HG02840 (cell line): ENCODE data around the gene PIGN.
"Not testable (repeated sequence)": the region's sequence is repeated elsewhere in the genome, so short reads cannot be mapped to it uniquely, and the experiment has no call there.

Source experiments
- ATAC-seq: cut with Tn5 transposase; IDR thresholded peaks from one replicate; pipeline ENCODE4 v1.9.1; 2021; ENCODE audit warnings: mild to moderate bottlenecking, moderate library complexity, moderate number of reproducible peaks; ENCODE audit not compliant: unreplicated experiment, low FRiP score

Gene PIGN

GRCh38 chr18:62070302-62070701, 116.6 kb downstream of the PIGN start:
- no peak for ATAC-seq

- ATAC-seq: no peak
Observed at GRCh38 chr18:62069556-62069955, 117.3 kb downstream of the PIGN start.

GRCh38 chr18:62066102-62066818, 120.6 kb downstream of the PIGN start:
- ATAC-seq: no peak

- no peak for ATAC-seq
Observed at GRCh38 chr18:62064361-62064760, 122.5 kb downstream of the PIGN start.

GRCh38 chr18:62061821-62062478, 124.9 kb downstream of the PIGN start:
- no peak for ATAC-seq

GRCh38 chr18:62060820-62061219, 126.0 kb downstream of the PIGN start:
- no peak for ATAC-seq

GRCh38 chr18:62054929-62055498, 131.8 kb downstream of the PIGN start:
- no peak for ATAC-seq

- no peak for ATAC-seq
Observed at GRCh38 chr18:62048279-62048678, 138.6 kb downstream of the PIGN start.

- no peak for ATAC-seq
Observed at GRCh38 chr18:62045316-62045715, 141.5 kb downstream of the PIGN start.

- no peak for ATAC-seq
Observed at GRCh38 chr18:62044490-62045000, 142.3 kb downstream of the PIGN start.

- no peak for ATAC-seq
Observed at GRCh38 chr18:62037989-62038778, 148.7 kb downstream of the PIGN start.

- ATAC-seq: no peak
Observed at GRCh38 chr18:62037012-62037742, 149.7 kb downstream of the PIGN start.

GRCh38 chr18:62034286-62034685, 152.6 kb downstream of the PIGN start:
- not testable (repeated sequence) for ATAC-seq

- ATAC-seq: no peak
Observed at GRCh38 chr18:62033756-62034155, 153.1 kb downstream of the PIGN start.

GRCh38 chr18:62033207-62033606, 153.6 kb downstream of the PIGN start:
- no peak for ATAC-seq

GRCh38 chr18:62030091-62030985, 156.5 kb downstream of the PIGN start:
- ATAC-seq: no peak

- ATAC-seq: no peak
Observed at GRCh38 chr18:62028715-62029114, 158.1 kb downstream of the PIGN start.

- ATAC-seq: no peak
Observed at GRCh38 chr18:62027914-62028520, 158.8 kb downstream of the PIGN start.

- no peak for ATAC-seq
Observed at GRCh38 chr18:62026586-62026985, 160.3 kb downstream of the PIGN start.
